ENCODE measurements around the gene SETDB2. TPM values are rescaled to one million over a fixed set of nuclear protein-coding genes. Genes with fewer than 3 reads are reported as not detected.

SETDB2 gene
- total and polyA plus RNA-seq, 2 of the 13 experiments (the other 11 are each of a cell fraction or from before 2014, with no cell fraction given), result 8.1 to 8.7 TPM

- peak; percentile 59; the same call in 1 of the 2 replicates for TF ChIP-seq HBP1 (CRISPR knock-in tag; IDR thresholded peaks at IDR 0.05; ENCODE audit: low read depth)
- no peak for TF ChIP-seq SNAPC5 (CRISPR knock-in tag; IDR thresholded peaks at IDR 0.05; ENCODE audit: borderline replicate concordance)
- no peak for TF ChIP-seq ISX (CRISPR knock-in tag; conservative IDR thresholded peaks at IDR 0.05)
- TF ChIP-seq, protein P1, sequence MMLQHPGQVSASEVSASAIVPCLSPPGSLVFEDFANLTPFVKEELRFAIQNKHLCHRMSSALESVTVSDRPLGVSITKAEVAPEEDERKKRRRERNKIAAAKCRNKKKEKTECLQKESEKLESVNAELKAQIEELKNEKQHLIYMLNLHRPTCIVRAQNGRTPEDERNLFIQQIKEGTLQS (CRISPR knock-in tag; IDR thresholded peaks at IDR 0.05), result no peak
- no peak for TF ChIP-seq SALL2 (CRISPR knock-in tag; IDR thresholded peaks at IDR 0.05)
- TF ChIP-seq PLSCR1 (CRISPR knock-in tag; IDR thresholded peaks at IDR 0.05; ENCODE audit: borderline replicate concordance), result no peak
- TF ChIP-seq ZIK1 (CRISPR knock-in tag; IDR thresholded peaks at IDR 0.05; ENCODE audit: borderline replicate concordance, low read depth), result no peak
- no peak for TF ChIP-seq NCOA1 (CRISPR knock-in tag; IDR thresholded peaks at IDR 0.05)
- TF ChIP-seq ZNF781 (CRISPR knock-in tag; IDR thresholded peaks at IDR 0.05; ENCODE audit: borderline replicate concordance, not compliant biosample characterization), result no peak
- TF ChIP-seq SNAI1 (CRISPR knock-in tag; IDR thresholded peaks at IDR 0.05; ENCODE audit: borderline replicate concordance), result no peak
- TF ChIP-seq HCFC1 (IDR thresholded peaks at IDR 0.05; ENCODE audit: low read depth, low read length), result no peak
- TF ChIP-seq, protein P2, sequence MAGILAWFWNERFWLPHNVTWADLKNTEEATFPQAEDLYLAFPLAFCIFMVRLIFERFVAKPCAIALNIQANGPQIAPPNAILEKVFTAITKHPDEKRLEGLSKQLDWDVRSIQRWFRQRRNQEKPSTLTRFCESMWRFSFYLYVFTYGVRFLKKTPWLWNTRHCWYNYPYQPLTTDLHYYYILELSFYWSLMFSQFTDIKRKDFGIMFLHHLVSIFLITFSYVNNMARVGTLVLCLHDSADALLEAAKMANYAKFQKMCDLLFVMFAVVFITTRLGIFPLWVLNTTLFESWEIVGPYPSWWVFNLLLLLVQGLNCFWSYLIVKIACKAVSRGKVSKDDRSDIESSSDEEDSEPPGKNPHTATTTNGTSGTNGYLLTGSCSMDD (CRISPR knock-in tag; IDR thresholded peaks at IDR 0.05), result no peak
- TF ChIP-seq GLI4 (CRISPR knock-in tag; IDR thresholded peaks at IDR 0.05; ENCODE audit: borderline replicate concordance), result no peak
- no peak for TF ChIP-seq FOXJ3 (CRISPR knock-in tag; IDR thresholded peaks at IDR 0.05; ENCODE audit: borderline replicate concordance)
- no peak for TF ChIP-seq ZNF124 (CRISPR knock-in tag; IDR thresholded peaks at IDR 0.05)
- TF ChIP-seq ZNF75D (CRISPR knock-in tag; IDR thresholded peaks at IDR 0.05; ENCODE audit: borderline replicate concordance), result no peak
- TF ChIP-seq KDM6A (CRISPR knock-in tag; IDR thresholded peaks at IDR 0.05; ENCODE audit: low read depth), result no peak
- peak; percentile 66; the same call in 1 of the 2 replicates for TF ChIP-seq BRD4 (CRISPR knock-in tag; IDR thresholded peaks at IDR 0.05)
- TF ChIP-seq ZNF724P (CRISPR knock-in tag; IDR thresholded peaks at IDR 0.05; ENCODE audit: borderline replicate concordance), result no peak
- TF ChIP-seq, protein P3, sequence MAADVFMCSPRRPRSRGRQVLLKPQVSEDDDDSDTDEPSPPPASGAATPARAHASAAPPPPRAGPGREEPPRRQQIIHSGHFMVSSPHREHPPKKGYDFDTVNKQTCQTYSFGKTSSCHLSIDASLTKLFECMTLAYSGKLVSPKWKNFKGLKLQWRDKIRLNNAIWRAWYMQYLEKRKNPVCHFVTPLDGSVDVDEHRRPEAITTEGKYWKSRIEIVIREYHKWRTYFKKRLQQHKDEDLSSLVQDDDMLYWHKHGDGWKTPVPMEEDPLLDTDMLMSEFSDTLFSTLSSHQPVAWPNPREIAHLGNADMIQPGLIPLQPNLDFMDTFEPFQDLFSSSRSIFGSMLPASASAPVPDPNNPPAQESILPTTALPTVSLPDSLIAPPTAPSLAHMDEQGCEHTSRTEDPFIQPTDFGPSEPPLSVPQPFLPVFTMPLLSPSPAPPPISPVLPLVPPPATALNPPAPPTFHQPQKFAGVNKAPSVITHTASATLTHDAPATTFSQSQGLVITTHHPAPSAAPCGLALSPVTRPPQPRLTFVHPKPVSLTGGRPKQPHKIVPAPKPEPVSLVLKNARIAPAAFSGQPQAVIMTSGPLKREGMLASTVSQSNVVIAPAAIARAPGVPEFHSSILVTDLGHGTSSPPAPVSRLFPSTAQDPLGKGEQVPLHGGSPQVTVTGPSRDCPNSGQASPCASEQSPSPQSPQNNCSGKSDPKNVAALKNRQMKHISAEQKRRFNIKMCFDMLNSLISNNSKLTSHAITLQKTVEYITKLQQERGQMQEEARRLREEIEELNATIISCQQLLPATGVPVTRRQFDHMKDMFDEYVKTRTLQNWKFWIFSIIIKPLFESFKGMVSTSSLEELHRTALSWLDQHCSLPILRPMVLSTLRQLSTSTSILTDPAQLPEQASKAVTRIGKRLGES (CRISPR knock-in tag; IDR thresholded peaks at IDR 0.05; ENCODE audit: borderline replicate concordance), result no peak
- no peak for TF ChIP-seq ZNF713 (CRISPR knock-in tag; IDR thresholded peaks at IDR 0.05)
- TF ChIP-seq MEIS2 (CRISPR knock-in tag; IDR thresholded peaks at IDR 0.05), result 0 out of 2 replicates have a peak, but pooled peaks have one; percentile 45
- no peak for TF ChIP-seq PAF1 (CRISPR knock-in tag; IDR thresholded peaks at IDR 0.05)
These were observed 52.0 kb downstream of the SETDB2 start, which contains the start of gene PHF11 (continued) for GRCh38 chr13:49495783-49496762.
